B cell (primary cell): ENCODE data around the gene EPHB6. TPM values are rescaled to one million over a fixed set of nuclear protein-coding genes. Genes with fewer than 3 reads are reported as not detected.

Experiments
- ATAC-seq: fragments of 200-7000 bp; cut with Tn5 transposase; one replicate; pipeline ENCODE4 v1.10.0; 2021; ENCODE audit warnings: low read depth, mild to moderate bottlenecking, moderate number of reproducible peaks, moderate library complexity
- CTCF ChIA-PET: fragments of 350-600 bp; sonication (Branson Sonifier 250); formaldehyde crosslinking; loops from one replicate; lab custom pipeline; 2021; ENCODE audit warnings: antibody characterized with exemption, inconsistent platforms; lab: Charles Lee
- POLR2A ChIA-PET: fragments of 350-600 bp; sonication (Branson Sonifier 250); formaldehyde crosslinking; loops from one replicate; lab custom pipeline; 2021; ENCODE audit warnings: antibody characterized with exemption; lab: Charles Lee
- DNase-seq: peaks from one replicate; pipeline ENCODE4 v3.0.0; 2013
- H2AFZ ChIP-seq: 2 replicates; pipeline ENCODE4 v1.6.1; 2012; ENCODE audit warnings: mild to moderate bottlenecking, low read depth, low read length; ENCODE audit not compliant: insufficient read depth, poor library complexity, severe bottlenecking
- H3K27ac ChIP-seq, 2 donors: 1 replicate in 1 of 2; 2 replicates in 1 of 2; pipeline ENCODE4 v1.5.1; 2012 to 2013; ENCODE audit warnings: low read length in 2 of 2, mild to moderate bottlenecking in 2 of 2, moderate library complexity in 1 of 2
- H3K27me3 ChIP-seq, 4 experiments: fragments of 200-600 bp in 1 of 4; sonication (generic) in 1 of 4; replicated peaks in 1 of 4; 1 replicate in 2 of 4; 2 replicates in 2 of 4; pipeline versions ENCODE4 v1.6.1 to v1.7.0; 2013 to 2016; ENCODE audit warnings: low read length in 3 of 4, mild to moderate bottlenecking in 2 of 4, mixed read lengths in 1 of 4, moderate library complexity in 1 of 4; ENCODE audit not compliant: insufficient read depth in 4 of 4, control insufficient read depth in 3 of 4; ENCODE audit errors: control extremely low read depth in 1 of 4
- H3K36me3 ChIP-seq, 2 experiments: replicated peaks in 1 of 2; 1 replicate in 1 of 2; 2 replicates in 1 of 2; pipeline versions ENCODE4 v1.6.1 to v1.7.1; 2013; ENCODE audit warnings: low read length in 1 of 2; ENCODE audit not compliant: insufficient read depth in 2 of 2, control insufficient read depth in 1 of 2; ENCODE audit errors: control extremely low read depth in 1 of 2, extremely low read depth in 1 of 2
- H3K4me1 ChIP-seq, 2 donors: fragments of 200-600 bp in 1 of 2; sonication (generic) in 1 of 2; 1 replicate in 1 of 2; 2 replicates in 1 of 2; pipeline versions ENCODE4 v1.5.1 to v1.6.1; 2013 to 2017; ENCODE audit warnings: low read length in 2 of 2; ENCODE audit not compliant: control insufficient read depth in 2 of 2, insufficient read depth in 2 of 2
- H3K4me2 ChIP-seq: replicated peaks from 2 replicates; pipeline ENCODE3; 2012; ENCODE audit warnings: mild to moderate bottlenecking, low read depth, low read length; ENCODE audit not compliant: poor library complexity, severe bottlenecking
- H3K4me3 ChIP-seq, 5 experiments: fragments of 200-600 bp in 1 of 5; sonication (generic) in 1 of 5; 1 replicate in 3 of 5; 2 replicates in 2 of 5; pipeline versions ENCODE4 v1.5.1 to v1.7.0; 2011 to 2016; ENCODE audit warnings: low read length in 4 of 5, mild to moderate bottlenecking in 4 of 5, low read depth in 2 of 5, control low read depth in 1 of 5, moderate library complexity in 1 of 5; ENCODE audit not compliant: insufficient read depth in 1 of 5; ENCODE audit errors: control extremely low read depth in 1 of 5, extremely low read depth in 1 of 5
- H3K79me2 ChIP-seq: fragments of 200-600 bp; sonication (generic); one replicate; pipeline ENCODE4 v1.6.0; 2016; ENCODE audit warnings: low read length; ENCODE audit not compliant: control insufficient read depth, insufficient read depth
- H3K9ac ChIP-seq: fragments of 200-600 bp; sonication (generic); 2 replicates; pipeline ENCODE4 v1.6.1; 2017; ENCODE audit warnings: mild to moderate bottlenecking, low read length, moderate library complexity
- H3K9me3 ChIP-seq, 3 donors: one replicate each; pipeline versions ENCODE4 v1.6.1 to v1.7.1; 2013; ENCODE audit warnings: low read length in 2 of 3; ENCODE audit not compliant: control insufficient read depth in 2 of 3, insufficient read depth in 1 of 3; ENCODE audit errors: control extremely low read depth in 1 of 3
- H4K20me1 ChIP-seq: 2 replicates; pipeline ENCODE4 v1.6.0; 2012; ENCODE audit warnings: mild to moderate bottlenecking, low read length; ENCODE audit not compliant: insufficient read depth, control insufficient read depth, poor library complexity, severe bottlenecking
- H3K27ac Mint-ChIP-seq: one replicate; pipeline ENCODE4 v1.8.0; 2021; ENCODE audit warnings: mixed read lengths
- H3K27me3 Mint-ChIP-seq: one replicate; pipeline ENCODE4 v1.8.0; 2021; ENCODE audit warnings: mixed read lengths
- H3K4me1 Mint-ChIP-seq: one replicate; pipeline ENCODE4 v1.8.0; 2021; ENCODE audit warnings: mixed read lengths
- H3K4me3 Mint-ChIP-seq: one replicate; pipeline ENCODE4 v1.8.0; 2021; ENCODE audit warnings: mixed read lengths
- H3K9me3 Mint-ChIP-seq: one replicate; pipeline ENCODE4 v1.8.0; 2022; ENCODE audit warnings: mixed read lengths; ENCODE audit not compliant: insufficient read depth
- CTCF ChIP-seq: fragments of 200-600 bp; IDR thresholded peaks from one replicate; pipeline ENCODE4 v1.8.0; 2022; ENCODE audit warnings: antibody characterized with exemption, mild to moderate bottlenecking
- EZH2 ChIP-seq: IDR thresholded peaks from 2 replicates; pipeline ENCODE4 v1.6.1; 2012; ENCODE audit warnings: borderline replicate concordance, low read depth, mild to moderate bottlenecking, moderate library complexity, low read length; ENCODE audit not compliant: insufficient read depth, poor library complexity, severe bottlenecking
- WGBS: methylation state at CpG from one replicate; pipeline ENCODE4 v1.1.5; 2013; ENCODE audit warnings: missing lambda C conversion rate; ENCODE audit not compliant: insufficient coverage; 5-methylcytosine and 5-hydroxymethylcytosine counted together
- intact Hi-C: fragments of 100-400 bp; cut with micrococcal nuclease; formaldehyde crosslinking; loops from one replicate; pipeline ENCODE4 v1.10.0; 2022
- polyA plus RNA-seq: library from polyadenylated mRNA; depleted of rRNA; stranded (reverse); fragments of >200 nt; gene quantifications from 2 replicates; pipeline ENCODE4 v1.2.3, GENCODE V29; 2012
- total RNA-seq, 2 donors: library from RNA; stranded (reverse); fragments of 120-200 nt in 1 of 2; gene quantifications; 1 replicate in 1 of 2; 2 replicates in 1 of 2; pipeline versions ENCODE4 v1.2.3 to v1.2.4, GENCODE V29; 2013 to 2022

Gene EPHB6
- total and polyA plus RNA-seq, 2 donors (not counting 1 experiment from before 2014, with no cell fraction given): 65.3 to 69.6 TPM

DNA sequence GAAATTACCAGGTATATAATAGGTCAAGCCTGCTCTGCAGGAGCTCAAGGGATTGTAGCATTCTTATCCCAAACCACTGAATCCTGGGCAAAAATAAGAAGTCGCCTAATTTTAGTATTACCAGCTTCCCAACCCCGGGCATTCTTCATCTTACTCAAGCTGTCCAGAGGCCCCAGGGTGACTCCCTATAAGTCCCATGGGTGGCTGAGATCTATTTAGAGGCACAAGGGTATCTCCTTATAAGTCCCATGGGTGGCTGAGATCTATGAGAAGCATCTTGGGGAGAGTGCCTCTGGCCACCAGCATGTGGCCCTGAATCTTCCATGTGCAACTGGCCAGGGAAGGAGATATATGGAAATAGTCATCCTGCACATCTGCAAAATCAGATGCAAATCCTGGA is 45.2 kb upstream of the EPHB6 start:
- no peaks in the 10 kb centered on the region for H3K27me3 Mint-ChIP-seq
- intact Hi-C loops: loop anchor here (1.0 to 5.0 kb wide), 4 partner anchors 69 to 573 kb away; partner anchors contain the start of genes CASP2 and ZYX
- Histone ChIP-seq H4K20me1 (no peaks in the 10 kb centered on the region), H3K4me1 (peaks cover 95 to 98% of the 10 kb centered on the region in 2 donors), H3K4me2 (peak overlapping the region; percentile 63), H3K27ac (peak overlapping the region; percentile 95 to 99), H2AFZ (peak overlapping the region; percentile 44), H3K36me3 (no peaks in the 10 kb centered on the region), H3K4me3 (no peak overlapping the region), H3K9me3 (no peaks in the 10 kb centered on the region), H3K27me3 (no peaks in the 10 kb centered on the region), H3K79me2 (peaks cover 19% of the 10 kb centered on the region), H3K9ac (peak overlapping the region; percentile 34)
- ChIA-PET POLR2A (interaction anchor here (1.4 to 14.1 kb wide), 5 partner anchors 19 to 177 kb away, joined by 3 to 961 read pairs (median 17); partner anchors contain the start of genes EPHB6 and PRSS2), CTCF (interaction anchor here (2.6 to 19.1 kb wide), 10 partner anchors 23 to 194 kb away, joined by 11 to 1138 read pairs (median 46); partner anchors contain the start of genes EPHB6 and PRSS2)
- WGBS: no CpG with 5 or more reads among the region's 2 CpGs
- peaks cover 95% of the 10 kb centered on the region for H3K4me1 Mint-ChIP-seq
- TF ChIP-seq EZH2: no peak
- no peak for TF ChIP-seq CTCF
- DNase-seq: no peak
- peak overlapping the region; percentile 74 for H3K4me3 Mint-ChIP-seq
- H3K27ac Mint-ChIP-seq: peak overlapping the region; percentile 100
- H3K9me3 Mint-ChIP-seq: no peaks in the 10 kb centered on the region
- no peak for ATAC-seq

DNA sequence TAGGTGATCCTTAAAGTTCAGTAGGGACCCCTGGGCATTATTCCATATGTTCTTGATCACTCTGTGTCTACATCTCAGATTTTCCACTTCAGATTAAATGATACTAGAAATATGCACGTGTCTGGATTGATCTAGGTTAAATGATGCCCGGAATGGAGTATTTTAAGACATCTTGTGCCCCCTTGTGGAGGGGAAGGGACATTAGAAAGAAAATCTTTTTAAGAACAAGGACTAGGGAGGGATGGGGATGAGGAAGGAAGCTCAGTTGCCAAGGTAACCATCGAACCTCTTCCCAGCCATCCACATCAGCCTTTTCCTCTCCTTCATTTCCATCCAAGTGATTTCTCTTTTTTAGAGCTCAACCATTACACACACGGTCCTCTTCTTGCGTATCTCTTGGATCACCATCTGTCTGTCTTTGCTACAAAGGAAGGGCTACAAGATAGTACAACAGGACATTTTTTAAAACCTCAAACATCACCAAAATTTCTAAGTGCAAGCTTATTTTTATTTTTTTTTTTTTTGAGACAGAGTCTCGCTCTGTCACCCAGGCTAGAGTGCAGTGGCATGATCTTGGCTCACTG is 43.6 kb upstream of the EPHB6 start:
- intact Hi-C loops: loop anchor here (1.0 to 2.0 kb wide), 6 partner anchors 28 to 192 kb away; no protein-coding TSS in a partner anchor
- Histone ChIP-seq H3K4me2 (peak overlapping the region; percentile 31), H3K27ac (peak overlapping the region; percentile 1 to 99)

More for the DNA sequence above, 43.6 kb upstream of the EPHB6 start:
- Histone ChIP-seq H3K9me3 (no peaks in the 10 kb centered on the region), H3K4me3 (peak overlapping the region in 1 of 5 experiments; percentile 8), H3K27me3 (no peaks in the 10 kb centered on the region), H3K79me2 (peaks cover 5% of the 10 kb centered on the region), H3K36me3 (no peaks in the 10 kb centered on the region), H4K20me1 (no peaks in the 10 kb centered on the region), H2AFZ (peak overlapping the region; percentile 2), H3K9ac (no peak overlapping the region), H3K4me1 (peaks cover 82 to 83% of the 10 kb centered on the region in 2 donors)
- Mint-ChIP-seq H3K9me3 (no peaks in the 10 kb centered on the region), H3K27me3 (no peaks in the 10 kb centered on the region), H3K27ac (peak overlapping the region; percentile 94), H3K4me3 (peak overlapping the region; percentile 60), H3K4me1 (peaks cover 82% of the 10 kb centered on the region)
- WGBS: 62% methylated on average over 2 of the region's 6 CpGs
- POLR2A ChIA-PET: interaction anchor here (0.7 to 14.1 kb wide), 8 partner anchors 9 to 179 kb away, joined by 3 to 961 read pairs (median 6); partner anchors contain the start of gene EPHB6
- peak; percentile 84 for DNase-seq
- TF ChIP-seq CTCF (peak; percentile 81), EZH2 (no peak)
- ATAC-seq: no peak
- CTCF ChIA-PET: interaction anchor here (0.7 to 19.1 kb wide), 40 partner anchors 8 to 404 kb away, joined by 3 to 1138 read pairs (median 5); partner anchors contain the start of genes EPHB6, PRSS1 and PRSS2
